ENCODE measurements around the gene FAM83C.

Gene FAM83C

DNA sequence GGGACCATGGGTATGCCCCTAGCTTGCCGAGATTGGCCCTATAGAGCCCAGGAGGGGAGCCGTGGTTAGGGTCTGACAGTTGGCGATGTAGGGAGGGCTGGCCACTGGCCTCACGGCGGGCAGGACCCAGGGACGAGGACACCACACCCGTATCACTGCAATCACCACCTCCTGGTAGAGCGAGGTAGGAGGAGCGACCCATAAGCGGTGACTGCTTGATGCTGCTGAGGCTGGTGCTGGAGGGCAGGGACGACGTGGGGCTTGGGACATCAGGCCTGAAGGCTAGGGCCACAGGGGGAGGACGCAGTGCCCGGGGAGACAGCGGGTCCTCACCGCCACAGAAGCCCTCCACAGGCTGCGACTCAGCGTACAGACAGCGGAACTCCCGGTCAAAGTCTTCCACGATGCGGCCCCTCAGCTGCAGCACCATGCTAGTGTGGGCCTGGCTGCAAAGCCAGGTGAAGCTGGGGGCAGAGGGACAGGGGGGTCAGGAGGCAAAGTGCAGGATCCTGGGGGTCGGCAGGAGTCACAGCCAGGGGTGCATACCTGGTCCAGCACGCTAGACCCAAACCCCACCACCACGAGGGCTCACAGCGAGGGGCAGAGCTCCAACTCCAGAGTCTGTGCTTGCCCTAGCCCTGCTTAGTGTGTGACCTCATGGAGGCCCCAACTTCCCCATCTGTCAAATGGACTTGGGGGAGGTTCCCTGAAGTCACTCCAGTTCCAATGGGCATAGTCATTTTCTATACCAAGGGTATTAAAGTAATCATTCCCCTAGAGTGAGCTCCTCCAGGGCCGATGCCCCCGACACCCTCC is 4.5 kb downstream of the FAM83C start:
- TF ChIP-seq, protein P1, sequence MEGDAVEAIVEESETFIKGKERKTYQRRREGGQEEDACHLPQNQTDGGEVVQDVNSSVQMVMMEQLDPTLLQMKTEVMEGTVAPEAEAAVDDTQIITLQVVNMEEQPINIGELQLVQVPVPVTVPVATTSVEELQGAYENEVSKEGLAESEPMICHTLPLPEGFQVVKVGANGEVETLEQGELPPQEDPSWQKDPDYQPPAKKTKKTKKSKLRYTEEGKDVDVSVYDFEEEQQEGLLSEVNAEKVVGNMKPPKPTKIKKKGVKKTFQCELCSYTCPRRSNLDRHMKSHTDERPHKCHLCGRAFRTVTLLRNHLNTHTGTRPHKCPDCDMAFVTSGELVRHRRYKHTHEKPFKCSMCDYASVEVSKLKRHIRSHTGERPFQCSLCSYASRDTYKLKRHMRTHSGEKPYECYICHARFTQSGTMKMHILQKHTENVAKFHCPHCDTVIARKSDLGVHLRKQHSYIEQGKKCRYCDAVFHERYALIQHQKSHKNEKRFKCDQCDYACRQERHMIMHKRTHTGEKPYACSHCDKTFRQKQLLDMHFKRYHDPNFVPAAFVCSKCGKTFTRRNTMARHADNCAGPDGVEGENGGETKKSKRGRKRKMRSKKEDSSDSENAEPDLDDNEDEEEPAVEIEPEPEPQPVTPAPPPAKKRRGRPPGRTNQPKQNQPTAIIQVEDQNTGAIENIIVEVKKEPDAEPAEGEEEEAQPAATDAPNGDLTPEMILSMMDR (IDR thresholded peaks at IDR 0.05; ENCODE audit: borderline replicate concordance, control extremely low read depth, extremely low read depth, insufficient read depth, missing control alignments), result no peak
- in situ Hi-C loops (cut with MboI; ENCODE audit: low sequenced_read_pairs, unreplicated experiment), result no loop called here
- DNase-seq (ENCODE audit: low spot score), result no peak

DNA sequence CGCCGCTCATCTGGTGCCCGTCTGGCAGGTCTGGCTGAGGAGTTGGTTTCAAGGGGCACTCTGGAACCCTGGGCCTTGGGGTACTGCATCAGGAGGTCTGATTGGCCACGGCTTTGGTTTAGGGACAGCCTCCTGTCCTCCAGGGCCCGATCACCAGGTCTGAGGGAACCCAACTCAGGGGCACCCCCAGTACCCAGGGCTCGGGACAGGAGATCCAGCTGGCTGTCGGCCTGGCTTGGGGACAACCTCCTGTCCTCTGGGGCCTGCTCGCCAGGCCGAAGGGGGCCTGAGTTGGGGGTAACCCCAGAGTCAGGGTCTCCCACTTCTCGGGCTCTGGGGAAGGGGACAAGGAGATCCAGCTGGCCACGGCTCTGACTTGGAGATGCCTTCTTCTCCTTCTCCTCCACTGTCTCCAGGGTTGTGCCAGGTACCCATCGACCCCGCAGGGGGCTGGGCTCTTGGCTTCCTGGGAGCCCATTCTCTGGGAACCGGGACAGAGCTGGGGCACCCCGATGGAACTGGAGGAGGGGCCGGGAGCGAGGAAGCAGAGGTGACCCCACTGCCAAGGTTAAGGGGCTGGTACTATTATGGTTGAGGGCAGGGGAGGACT is 5.2 kb downstream of the FAM83C start:
- no peak for DNase-seq (ENCODE audit: low spot score)
- TF ChIP-seq, protein P1 (IDR thresholded peaks at IDR 0.05; ENCODE audit: borderline replicate concordance, control extremely low read depth, extremely low read depth, insufficient read depth, missing control alignments), result no peak
- in situ Hi-C loops (cut with MboI; ENCODE audit: low sequenced_read_pairs, unreplicated experiment), result no loop called here

DNA sequence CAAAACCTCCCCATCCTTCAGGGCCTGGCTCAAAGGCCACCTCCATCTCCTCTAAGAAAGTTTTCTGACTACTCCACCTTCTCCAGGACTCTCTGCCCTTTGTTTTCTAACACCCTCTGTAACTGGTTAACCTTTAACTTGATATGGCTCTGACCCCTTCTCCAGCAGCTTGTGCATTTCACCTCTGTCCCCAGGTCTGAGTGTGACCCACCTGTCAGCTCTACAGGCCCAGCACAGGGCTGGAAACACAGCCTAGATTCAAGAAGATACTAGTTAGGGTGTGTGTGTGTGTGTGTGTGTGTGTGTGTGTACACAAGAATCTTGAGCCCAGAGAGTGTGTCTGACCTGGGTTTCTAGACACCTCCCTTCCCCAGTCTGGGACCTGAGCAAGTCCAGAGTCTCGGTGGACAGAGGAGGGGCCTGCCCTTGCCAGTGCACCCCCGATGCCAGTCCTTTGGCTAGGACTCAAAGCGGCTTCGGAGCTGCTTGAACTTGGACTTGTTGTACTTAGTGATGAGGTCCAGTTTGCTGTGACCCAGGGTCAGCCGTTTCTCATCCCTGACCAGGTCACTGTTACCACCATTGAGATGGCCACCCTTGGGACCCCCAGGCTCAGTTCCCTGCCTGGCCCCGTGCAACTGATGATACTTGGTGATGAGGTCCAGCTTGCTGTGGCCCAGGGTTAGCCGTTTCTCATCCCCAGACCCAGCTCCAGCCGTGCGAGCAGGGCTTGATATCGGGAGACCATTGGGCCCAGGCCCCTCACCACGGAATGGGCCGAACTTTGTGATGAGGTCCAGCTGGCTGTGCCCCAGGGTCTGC is 5.9 kb downstream of the FAM83C start:
- in situ Hi-C loops (cut with MboI; ENCODE audit: low sequenced_read_pairs, unreplicated experiment), result no loop called here
- DNase-seq (ENCODE audit: low spot score), result no peak
- TF ChIP-seq, protein P1 (IDR thresholded peaks at IDR 0.05; ENCODE audit: borderline replicate concordance, control extremely low read depth, extremely low read depth, insufficient read depth, missing control alignments), result no peak

DNA sequence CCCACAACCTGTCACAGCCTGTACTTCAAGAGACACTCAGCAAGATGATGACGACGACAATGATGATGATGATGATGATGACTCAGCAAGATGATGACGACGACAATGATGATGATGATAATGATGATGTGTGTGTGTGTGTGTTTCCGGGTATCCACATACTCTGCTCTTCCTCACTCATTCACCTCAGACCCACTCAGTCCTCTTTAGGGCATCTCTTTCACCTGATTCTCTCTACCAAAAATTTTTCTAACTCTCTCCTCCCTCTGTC is 6.5 kb downstream of the FAM83C start:
- no peak for DNase-seq (ENCODE audit: low spot score)
- TF ChIP-seq, protein P1 (IDR thresholded peaks at IDR 0.05; ENCODE audit: borderline replicate concordance, control extremely low read depth, extremely low read depth, insufficient read depth, missing control alignments), result no peak
- in situ Hi-C loops (cut with MboI; ENCODE audit: low sequenced_read_pairs, unreplicated experiment), result no loop called here

DNA sequence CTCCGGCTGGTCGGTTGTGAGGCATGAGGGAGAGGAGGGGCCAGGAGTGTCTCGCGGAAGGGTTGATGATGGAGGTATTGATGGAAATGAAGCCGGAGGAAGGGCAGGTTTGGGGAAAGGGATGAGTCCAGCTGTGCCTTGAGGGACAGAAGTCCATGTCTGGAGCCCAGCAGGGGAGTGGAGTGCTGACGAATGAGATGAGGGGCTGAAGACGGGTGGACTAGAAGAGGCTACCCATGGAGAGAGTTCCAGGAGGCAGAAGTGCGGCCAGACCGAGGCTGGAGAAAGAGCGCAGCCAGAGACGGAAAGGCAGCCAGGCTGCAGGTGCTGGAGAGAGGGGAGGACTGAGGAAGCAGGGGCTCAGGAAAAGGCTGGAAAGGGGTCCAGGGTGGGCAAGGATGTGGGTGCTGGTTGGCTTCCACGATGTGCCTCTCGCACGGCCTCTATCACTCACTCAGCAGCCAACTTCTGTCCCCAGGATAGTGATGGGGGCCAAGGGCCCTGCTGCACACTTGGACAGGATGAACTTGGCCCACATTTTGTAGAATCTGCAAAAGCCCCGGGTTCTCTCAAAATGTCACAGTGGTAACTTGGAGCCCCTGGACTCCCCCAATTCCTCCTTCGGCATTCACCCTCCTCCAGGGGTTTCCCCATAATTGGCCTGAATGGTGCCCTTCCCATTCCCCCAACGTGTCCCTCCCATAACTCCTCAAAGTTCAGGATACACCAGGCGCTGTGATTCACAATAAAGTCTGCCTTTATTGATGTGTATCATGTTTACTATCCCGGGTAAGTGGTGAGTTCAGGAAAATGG is 7.0 kb downstream of the FAM83C start:
- TF ChIP-seq, protein P1 (IDR thresholded peaks at IDR 0.05; ENCODE audit: borderline replicate concordance, control extremely low read depth, extremely low read depth, insufficient read depth, missing control alignments), result no peak
- DNase-seq (ENCODE audit: low spot score), result no peak
- in situ Hi-C loops (cut with MboI; ENCODE audit: low sequenced_read_pairs, unreplicated experiment), result no loop called here

Data from GM13976 (cell line).